ENCODE measurements around the gene RNF223.

The RNF223 gene

GRCh38 chr1:1087351-1088028 lies 13.4 kb upstream of the RNF223 start:
- POLR2A ChIA-PET: no interaction called here
- DNase-seq (ENCODE audit: extremely low spot score): no peak
- TF ChIP-seq PKNOX1 (IDR thresholded peaks at IDR 0.05) (no peak), NFRKB (IDR thresholded peaks at IDR 0.05) (no peak), FOXK2 (IDR thresholded peaks at IDR 0.05) (no peak), ZNF384 (IDR thresholded peaks at IDR 0.05) (no peak), FOXA1 (IDR thresholded peaks at IDR 0.05) (no peak), L3MBTL2 (conservative IDR thresholded peaks at IDR 0.05) (no peak), CTBP1 (IDR thresholded peaks at IDR 0.05; ENCODE audit: borderline replicate concordance) (no peak), LEF1 (IDR thresholded peaks at IDR 0.05; ENCODE audit: borderline replicate concordance) (no peak), SUZ12 (IDR thresholded peaks at IDR 0.05) (no peak), ARNT (IDR thresholded peaks at IDR 0.05) (no peak)
- CTCF ChIA-PET: interaction anchor here (0.6 kb wide), 1 partner anchor 213 kb away, joined by 3 read pairs; no protein-coding TSS in a partner anchor

- POLR2A ChIA-PET: no interaction called here
- TF ChIP-seq SP1 (IDR thresholded peaks at IDR 0.05): no peak
- no peak for TF ChIP-seq TARDBP (IDR thresholded peaks at IDR 0.05)
- TF ChIP-seq SUZ12 (IDR thresholded peaks at IDR 0.05): no peak
- no peak for TF ChIP-seq NFRKB (IDR thresholded peaks at IDR 0.05)
These were observed 12.8 kb upstream of the RNF223 start for GRCh38 chr1:1086911-1087341.

GRCh38 chr1:1085911-1086841 lies 12.1 kb upstream of the RNF223 start:
- ChIA-PET CTCF (no interaction called here), POLR2A (no interaction called here)
- no peak for TF ChIP-seq L3MBTL2 (conservative IDR thresholded peaks at IDR 0.05)
- TF ChIP-seq SUZ12 (IDR thresholded peaks at IDR 0.05): no peak
- no peak for TF ChIP-seq FOXA1 (IDR thresholded peaks at IDR 0.05)
- TF ChIP-seq PKNOX1 (IDR thresholded peaks at IDR 0.05): no peak
- TF ChIP-seq FOXK2 (IDR thresholded peaks at IDR 0.05): no peak
- no peak for TF ChIP-seq LEF1 (IDR thresholded peaks at IDR 0.05; ENCODE audit: borderline replicate concordance)
- TF ChIP-seq ARNT (IDR thresholded peaks at IDR 0.05): no peak
- TF ChIP-seq ELF4 (IDR thresholded peaks at IDR 0.05): no peak
- no peak for TF ChIP-seq FOXM1 (IDR thresholded peaks at IDR 0.05; ENCODE audit: borderline replicate concordance)
- TF ChIP-seq NFRKB (IDR thresholded peaks at IDR 0.05): no peak
- DNase-seq (ENCODE audit: extremely low spot score): no peak

More at GRCh38 chr1:1086911-1087341, 12.8 kb upstream of the RNF223 start:
- DNase-seq (ENCODE audit: extremely low spot score): no peak
- CTCF ChIA-PET: no interaction called here

- ChIA-PET CTCF (no interaction called here), POLR2A (no interaction called here)
These were observed 11.2 kb upstream of the RNF223 start for GRCh38 chr1:1085171-1085841.

GRCh38 chr1:1084372-1085170 lies 10.5 kb upstream of the RNF223 start:
- TF ChIP-seq SP1 (IDR thresholded peaks at IDR 0.05) (no peak), ELF4 (IDR thresholded peaks at IDR 0.05) (no peak), NFRKB (IDR thresholded peaks at IDR 0.05) (no peak), PKNOX1 (IDR thresholded peaks at IDR 0.05) (no peak), FOXK2 (IDR thresholded peaks at IDR 0.05) (no peak), ARNT (IDR thresholded peaks at IDR 0.05) (no peak)
- ChIA-PET CTCF (no interaction called here), POLR2A (no interaction called here)
- DNase-seq (ENCODE audit: extremely low spot score): no peak

More at GRCh38 chr1:1085171-1085841, 11.2 kb upstream of the RNF223 start:
- TF ChIP-seq FOXA1 (IDR thresholded peaks at IDR 0.05): no peak
- TF ChIP-seq TARDBP (IDR thresholded peaks at IDR 0.05): no peak
- TF ChIP-seq L3MBTL2 (conservative IDR thresholded peaks at IDR 0.05): no peak
- TF ChIP-seq LEF1 (IDR thresholded peaks at IDR 0.05; ENCODE audit: borderline replicate concordance): no peak
- no peak for TF ChIP-seq BHLHE40 (IDR thresholded peaks at IDR 0.05; ENCODE audit: borderline replicate concordance)
- no peak for TF ChIP-seq PKNOX1 (IDR thresholded peaks at IDR 0.05)
- no peak for TF ChIP-seq NFRKB (IDR thresholded peaks at IDR 0.05)
- TF ChIP-seq ZNF384 (IDR thresholded peaks at IDR 0.05): no peak
- no peak for DNase-seq (ENCODE audit: extremely low spot score)

Data from HEK293T (cell line).